ENCODE data around the gene B4GALT3.

GRCh38 chr1:161180639-161181038, 3.3 kb upstream of the B4GALT3 start:
- TF ChIP-seq CTCF (conservative IDR thresholded peaks at IDR 0.05 in 1 of 2, IDR thresholded peaks at IDR 0.05 in 1 of 2; ENCODE audit: extremely low read depth in 1 of 2, insufficient read depth in 1 of 2, low read depth in 1 of 2, low read length in 2 of 2) (peak; percentile 35 to 38), EZH2 (IDR thresholded peaks at IDR 0.05; ENCODE audit: borderline replicate concordance, low read length) (no peak)
